ENCODE data around the gene F11R. TPM values are rescaled to one million over a fixed set of nuclear protein-coding genes. Genes with fewer than 3 reads are reported as not detected.
A peak's percentile ranks its signal among the peaks of the same experiment; 100 is the strongest.

Gene F11R
- total and polyA plus RNA-seq, 4 donors, result 25.8 to 80.4 (median 45.6) TPM

GRCh38 chr1:161069241-161069640 is 48.3 kb upstream of the F11R start (continued):
- TF ChIP-seq ZBTB33 (IDR thresholded peaks at IDR 0.05), result no peak
- TF ChIP-seq ATF3 (IDR thresholded peaks at IDR 0.05), result no peak
- no peak for TF ChIP-seq GABPA (IDR thresholded peaks at IDR 0.05 in 1 of 2, conservative IDR thresholded peaks at IDR 0.05 in 1 of 2)
- no peak for TF ChIP-seq HNF4A (conservative IDR thresholded peaks at IDR 0.05)
- TF ChIP-seq, protein P1, sequence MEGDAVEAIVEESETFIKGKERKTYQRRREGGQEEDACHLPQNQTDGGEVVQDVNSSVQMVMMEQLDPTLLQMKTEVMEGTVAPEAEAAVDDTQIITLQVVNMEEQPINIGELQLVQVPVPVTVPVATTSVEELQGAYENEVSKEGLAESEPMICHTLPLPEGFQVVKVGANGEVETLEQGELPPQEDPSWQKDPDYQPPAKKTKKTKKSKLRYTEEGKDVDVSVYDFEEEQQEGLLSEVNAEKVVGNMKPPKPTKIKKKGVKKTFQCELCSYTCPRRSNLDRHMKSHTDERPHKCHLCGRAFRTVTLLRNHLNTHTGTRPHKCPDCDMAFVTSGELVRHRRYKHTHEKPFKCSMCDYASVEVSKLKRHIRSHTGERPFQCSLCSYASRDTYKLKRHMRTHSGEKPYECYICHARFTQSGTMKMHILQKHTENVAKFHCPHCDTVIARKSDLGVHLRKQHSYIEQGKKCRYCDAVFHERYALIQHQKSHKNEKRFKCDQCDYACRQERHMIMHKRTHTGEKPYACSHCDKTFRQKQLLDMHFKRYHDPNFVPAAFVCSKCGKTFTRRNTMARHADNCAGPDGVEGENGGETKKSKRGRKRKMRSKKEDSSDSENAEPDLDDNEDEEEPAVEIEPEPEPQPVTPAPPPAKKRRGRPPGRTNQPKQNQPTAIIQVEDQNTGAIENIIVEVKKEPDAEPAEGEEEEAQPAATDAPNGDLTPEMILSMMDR (IDR thresholded peaks at IDR 0.05; ENCODE audit: low read depth, low read length, missing input control), result no peak
- no peak for TF ChIP-seq RAD21 (IDR thresholded peaks at IDR 0.05)
- no peak for TF ChIP-seq HNF4G (IDR thresholded peaks at IDR 0.05)

- Histone ChIP-seq H3K9me3 (ENCODE audit: control insufficient read depth in 4 of 4, low read length in 3 of 4) (no peaks in the 10 kb centered on the region), H3K4me1 (ENCODE audit: control insufficient read depth in 4 of 4, insufficient read depth in 4 of 4, low read length in 3 of 4) (no peaks in the 10 kb centered on the region), H3K4me3 (ENCODE audit: low read depth in 1 of 3, low read length in 3 of 3) (peak overlapping the region in 2 of 3 donors; percentile 30 to 48), H3K36me3 (ENCODE audit: control insufficient read depth in 4 of 4, insufficient read depth in 3 of 4, low read depth in 1 of 4, low read length in 3 of 4) (no peaks in the 10 kb centered on the region), H3K27me3 (ENCODE audit: control insufficient read depth in 4 of 4, insufficient read depth in 4 of 4, low read length in 3 of 4) (no peaks in the 10 kb centered on the region), H3K27ac (ENCODE audit: low read depth in 1 of 2, low read length in 2 of 2) (peak overlapping the region; percentile 85 to 87), H3K9ac (ENCODE audit: low read depth in 1 of 2, low read length in 2 of 2) (peak overlapping the region in 1 of 2 donors; percentile 66)
- 64% methylated on average over 10 of the region's 10 CpGs for WGBS
- DNase-seq (ENCODE audit: low spot score), result no peak
- TF ChIP-seq YY1 (IDR thresholded peaks at IDR 0.05) (no peak), FOXA2 (IDR thresholded peaks at IDR 0.05) (no peak), GABPA (IDR thresholded peaks at IDR 0.05 in 1 of 2, conservative IDR thresholded peaks at IDR 0.05 in 1 of 2) (no peak), ZBTB33 (IDR thresholded peaks at IDR 0.05) (no peak), HNF4G (IDR thresholded peaks at IDR 0.05) (no peak), ATF3 (IDR thresholded peaks at IDR 0.05) (no peak), RXRA (IDR thresholded peaks at IDR 0.05) (no peak), TAF1 (conservative IDR thresholded peaks at IDR 0.05) (no peak), SP1 (IDR thresholded peaks at IDR 0.05) (no peak), NR2F2 (IDR thresholded peaks at IDR 0.05) (no peak), REST (IDR thresholded peaks at IDR 0.05) (no peak), EGR1 (IDR thresholded peaks at IDR 0.05; ENCODE audit: low read depth in 2 of 2) (no peak)
- TF ChIP-seq, protein P1 (IDR thresholded peaks at IDR 0.05; ENCODE audit: low read depth, low read length, missing input control), result no peak
- TF ChIP-seq, protein P2, sequence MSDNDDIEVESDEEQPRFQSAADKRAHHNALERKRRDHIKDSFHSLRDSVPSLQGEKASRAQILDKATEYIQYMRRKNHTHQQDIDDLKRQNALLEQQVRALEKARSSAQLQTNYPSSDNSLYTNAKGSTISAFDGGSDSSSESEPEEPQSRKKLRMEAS (IDR thresholded peaks at IDR 0.05), result no peak
These were observed 47.6 kb upstream of the F11R start for GRCh38 chr1:161068306-161069234.

Data from liver (tissue), 9 donors.